ENCODE data around the gene SMIM32. TPM values are rescaled to one million over a fixed set of nuclear protein-coding genes. Genes with fewer than 3 reads are reported as not detected.

SMIM32 gene
- total and polyA plus RNA-seq, 2 donors (not counting 1 experiment from before 2014, with no cell fraction given) = not detected

DNA sequence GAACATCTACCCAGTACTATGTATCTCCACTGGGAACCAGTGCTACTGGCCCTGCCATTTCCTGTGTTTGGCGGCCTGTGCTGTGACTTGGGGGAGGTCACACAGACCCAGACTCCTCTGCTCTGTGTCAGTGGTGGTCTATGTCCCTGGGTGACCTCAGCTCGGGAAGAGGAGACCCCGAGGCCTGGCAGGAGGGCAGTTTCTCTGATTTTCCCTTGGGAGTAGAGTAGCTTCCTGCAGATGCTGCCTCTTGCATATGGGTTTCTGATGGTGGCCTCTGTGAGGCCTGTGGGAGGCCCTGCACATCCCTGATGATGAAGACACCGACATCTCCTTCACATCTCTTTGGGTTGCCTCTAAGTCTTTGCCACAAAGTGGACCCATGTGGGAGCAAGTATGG lies 13.0 kb upstream of the SMIM32 start:
- Mint-ChIP-seq H3K4me3 (no peak overlapping the region), H3K27me3 (peaks cover 36% of the 10 kb centered on the region), H3K27ac (no peak overlapping the region), H3K4me1 (no peaks in the 10 kb centered on the region), H3K9me3 (ENCODE audit: insufficient read depth) (no peaks in the 10 kb centered on the region)
- DNase-seq (no peak), ATAC-seq (ENCODE audit: low read depth) (no peak)
- no peaks in the 10 kb centered on the region for H3K9me3 ChIP-seq (ENCODE audit: control extremely low read depth in 1 of 3, control insufficient read depth in 2 of 3, insufficient read depth in 1 of 3, low read length in 2 of 3)
- 82% methylated on average over 4 of the region's 4 CpGs for WGBS (ENCODE audit: insufficient coverage)
- H3K9ac ChIP-seq (ENCODE audit: low read length) = no peak overlapping the region
- no peak overlapping the region for H2AFZ ChIP-seq (ENCODE audit: insufficient read depth, low read depth, low read length, poor library complexity, severe bottlenecking)
- intact Hi-C loops (cut with micrococcal nuclease) = no loop called here
- H3K4me3 ChIP-seq (ENCODE audit: control extremely low read depth in 1 of 5, extremely low read depth in 1 of 5, insufficient read depth in 1 of 5, low read depth in 2 of 5, low read length in 4 of 5) = no peak overlapping the region
- H4K20me1 ChIP-seq (ENCODE audit: control insufficient read depth, insufficient read depth, low read length, poor library complexity, severe bottlenecking) = no peaks in the 10 kb centered on the region
- H3K27ac ChIP-seq (ENCODE audit: low read length in 2 of 2) = no peak overlapping the region
- CTCF ChIA-PET = no interaction called here
- POLR2A ChIA-PET = no interaction called here
- no peaks in the 10 kb centered on the region for H3K4me1 ChIP-seq (ENCODE audit: control insufficient read depth in 2 of 2, insufficient read depth in 2 of 2, low read length in 2 of 2)
- TF ChIP-seq, protein P1, sequence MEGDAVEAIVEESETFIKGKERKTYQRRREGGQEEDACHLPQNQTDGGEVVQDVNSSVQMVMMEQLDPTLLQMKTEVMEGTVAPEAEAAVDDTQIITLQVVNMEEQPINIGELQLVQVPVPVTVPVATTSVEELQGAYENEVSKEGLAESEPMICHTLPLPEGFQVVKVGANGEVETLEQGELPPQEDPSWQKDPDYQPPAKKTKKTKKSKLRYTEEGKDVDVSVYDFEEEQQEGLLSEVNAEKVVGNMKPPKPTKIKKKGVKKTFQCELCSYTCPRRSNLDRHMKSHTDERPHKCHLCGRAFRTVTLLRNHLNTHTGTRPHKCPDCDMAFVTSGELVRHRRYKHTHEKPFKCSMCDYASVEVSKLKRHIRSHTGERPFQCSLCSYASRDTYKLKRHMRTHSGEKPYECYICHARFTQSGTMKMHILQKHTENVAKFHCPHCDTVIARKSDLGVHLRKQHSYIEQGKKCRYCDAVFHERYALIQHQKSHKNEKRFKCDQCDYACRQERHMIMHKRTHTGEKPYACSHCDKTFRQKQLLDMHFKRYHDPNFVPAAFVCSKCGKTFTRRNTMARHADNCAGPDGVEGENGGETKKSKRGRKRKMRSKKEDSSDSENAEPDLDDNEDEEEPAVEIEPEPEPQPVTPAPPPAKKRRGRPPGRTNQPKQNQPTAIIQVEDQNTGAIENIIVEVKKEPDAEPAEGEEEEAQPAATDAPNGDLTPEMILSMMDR (IDR thresholded peaks at IDR 0.05) = no peak
- TF ChIP-seq EZH2 (IDR thresholded peaks at IDR 0.05; ENCODE audit: borderline replicate concordance, insufficient read depth, low read depth, low read length, poor library complexity, severe bottlenecking) = no peak
- H3K27me3 ChIP-seq (replicated peaks in 1 of 4; ENCODE audit: control extremely low read depth in 1 of 4, control insufficient read depth in 3 of 4, insufficient read depth in 4 of 4, low read length in 3 of 4) = peaks cover 0 to 9% (median 0%) of the 10 kb centered on the region in 4 experiments
- no peaks in the 10 kb centered on the region for H3K36me3 ChIP-seq (replicated peaks in 1 of 2; ENCODE audit: control extremely low read depth in 1 of 2, control insufficient read depth in 1 of 2, extremely low read depth in 1 of 2, insufficient read depth in 2 of 2, low read length in 1 of 2)
- H3K4me2 ChIP-seq (replicated peaks; ENCODE audit: low read depth, low read length, poor library complexity, severe bottlenecking) = no peak overlapping the region
- H3K79me2 ChIP-seq (ENCODE audit: control insufficient read depth, insufficient read depth, low read length) = no peaks in the 10 kb centered on the region

DNA sequence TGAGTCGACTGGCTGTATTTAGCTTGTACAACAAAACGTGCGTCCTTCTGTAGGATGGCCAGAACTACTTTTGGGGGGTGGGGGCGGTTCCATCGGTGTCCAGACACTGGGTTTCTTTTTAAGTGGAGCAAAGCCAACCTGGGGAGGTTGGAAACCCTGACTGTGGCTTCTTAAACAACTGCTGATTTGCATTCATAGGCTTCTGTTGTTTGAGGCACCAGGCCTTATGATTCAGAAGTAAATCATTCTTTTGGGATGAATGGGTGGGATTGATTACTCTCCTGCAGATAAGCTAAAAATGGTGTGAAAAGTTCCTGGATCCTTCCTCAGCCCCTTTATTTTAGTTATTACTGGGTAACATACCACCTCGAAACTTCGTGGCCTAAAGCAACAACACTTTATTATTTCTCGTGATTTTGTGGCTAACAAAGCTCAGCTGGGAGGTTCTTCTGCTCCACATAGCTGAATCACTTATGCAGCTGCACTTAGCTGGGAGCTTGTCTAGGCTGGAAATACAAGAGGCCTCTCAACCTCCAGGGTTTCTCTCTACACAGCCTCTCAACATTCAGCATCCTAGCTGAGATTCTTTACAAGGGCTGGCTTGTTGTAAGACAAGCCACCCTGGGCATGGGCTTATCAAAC lies 12.2 kb upstream of the SMIM32 start:
- Histone ChIP-seq H3K36me3 (replicated peaks in 1 of 2; ENCODE audit: control extremely low read depth in 1 of 2, control insufficient read depth in 1 of 2, extremely low read depth in 1 of 2, insufficient read depth in 2 of 2, low read length in 1 of 2) (no peaks in the 10 kb centered on the region), H3K4me3 (ENCODE audit: control extremely low read depth in 1 of 5, extremely low read depth in 1 of 5, insufficient read depth in 1 of 5, low read depth in 2 of 5, low read length in 4 of 5) (no peak overlapping the region), H3K4me1 (ENCODE audit: control insufficient read depth in 2 of 2, insufficient read depth in 2 of 2, low read length in 2 of 2) (no peaks in the 10 kb centered on the region), H3K9ac (ENCODE audit: low read length) (no peak overlapping the region), H3K9me3 (ENCODE audit: control extremely low read depth in 1 of 3, control insufficient read depth in 2 of 3, insufficient read depth in 1 of 3, low read length in 2 of 3) (no peaks in the 10 kb centered on the region), H4K20me1 (ENCODE audit: control insufficient read depth, insufficient read depth, low read length, poor library complexity, severe bottlenecking) (no peaks in the 10 kb centered on the region), H3K27me3 (replicated peaks in 1 of 4; ENCODE audit: control extremely low read depth in 1 of 4, control insufficient read depth in 3 of 4, insufficient read depth in 4 of 4, low read length in 3 of 4) (peaks cover 0 to 9% (median 1%) of the 10 kb centered on the region in 4 experiments), H3K79me2 (ENCODE audit: control insufficient read depth, insufficient read depth, low read length) (no peaks in the 10 kb centered on the region), H3K27ac (ENCODE audit: low read length in 2 of 2) (no peak overlapping the region), H3K4me2 (replicated peaks; ENCODE audit: low read depth, low read length, poor library complexity, severe bottlenecking) (no peak overlapping the region), H2AFZ (ENCODE audit: insufficient read depth, low read depth, low read length, poor library complexity, severe bottlenecking) (no peak overlapping the region)
- no peak for TF ChIP-seq EZH2 (IDR thresholded peaks at IDR 0.05; ENCODE audit: borderline replicate concordance, insufficient read depth, low read depth, low read length, poor library complexity, severe bottlenecking)
- TF ChIP-seq, protein P1 (IDR thresholded peaks at IDR 0.05) = no peak
- WGBS (ENCODE audit: insufficient coverage) = 91% methylated on average over 5 of the region's 8 CpGs
- CTCF ChIA-PET = interaction anchor here (1.2 kb wide), 1 partner anchor 12 kb away, joined by 3 read pairs; no protein-coding TSS in a partner anchor
- Mint-ChIP-seq H3K27me3 (peaks cover 33% of the 10 kb centered on the region), H3K27ac (no peak overlapping the region), H3K9me3 (ENCODE audit: insufficient read depth) (no peaks in the 10 kb centered on the region), H3K4me3 (no peak overlapping the region), H3K4me1 (no peaks in the 10 kb centered on the region)
- intact Hi-C loops (cut with micrococcal nuclease) = no loop called here
- ATAC-seq (ENCODE audit: low read depth) (no peak), DNase-seq (no peak)
- POLR2A ChIA-PET = no interaction called here

Data from B cell (primary cell).